Cardiac muscle cell (in vitro differentiated cells and primary cell): ENCODE data around the gene ENPP7. TPM values are rescaled to one million over a fixed set of nuclear protein-coding genes. Genes with fewer than 3 reads are reported as not detected.

Experiments used
- DNase-seq, 2 donors: peaks; one replicate each; pipeline versions ENCODE4 v3.0.0 to v3.0.0-alpha.2; 2010 to 2017; ENCODE audit warnings: low read depth in 1 of 2, low spot score in 1 of 2
- H3K27ac ChIP-seq: fragments of 200-600 bp; sonication (generic); 2 replicates; pipeline ENCODE4 v1.5.1; 2016
- H3K27me3 ChIP-seq: fragments of 200-600 bp; sonication (generic); 2 replicates; pipeline ENCODE4 v1.6.0; 2016; ENCODE audit warnings: control low read depth
- H3K36me3 ChIP-seq: fragments of 200-600 bp; sonication (generic); 2 replicates; pipeline ENCODE4 v1.5.1; 2016; ENCODE audit warnings: control low read depth
- H3K4me1 ChIP-seq: fragments of 200-600 bp; sonication (generic); 2 replicates; pipeline ENCODE4 v1.8.1; 2017; ENCODE audit warnings: low read depth, mild to moderate bottlenecking, mixed run types
- H3K4me3 ChIP-seq: fragments of 200-600 bp; sonication (generic); 2 replicates; pipeline ENCODE4 v1.5.1; 2016; ENCODE audit warnings: mild to moderate bottlenecking
- H3K9me3 ChIP-seq: fragments of 200-600 bp; sonication (generic); 2 replicates; pipeline ENCODE4 v1.5.1; 2017; ENCODE audit warnings: low read depth, mild to moderate bottlenecking, control low read depth
- CTCF ChIP-seq: IDR thresholded peaks from 2 replicates; pipeline ENCODE4 v1.5.1; 2012; ENCODE audit warnings: low read depth, mild to moderate bottlenecking, low read length
- polyA plus RNA-seq: library from polyadenylated mRNA; unstranded; fragments of >200 nt; fragmentation: Nextera tagmentation; extraction: Ambion mirVana; gene quantifications from 2 replicates; pipeline ENCODE4 v1.2.1, GENCODE V29; 2016
- total RNA-seq: library from RNA; depleted of rRNA; stranded (reverse); fragments of >200 nt; gene quantifications from 2 replicates; pipeline ENCODE4 v1.2.3, GENCODE V29; 2016

Gene ENPP7
- total and polyA plus RNA-seq, 2 experiments from 2014 or later = not detected

- H3K4me3 ChIP-seq = no peak overlapping the region
Measured at GRCh38 chr17:79698146-79698846, 32.4 kb upstream of the ENPP7 start.

GRCh38 chr17:79699386-79700036 is 31.2 kb upstream of the ENPP7 start:
- no peak overlapping the region for H3K27ac ChIP-seq
- H3K9me3 ChIP-seq = no peaks in the 10 kb centered on the region
- H3K4me3 ChIP-seq = no peak overlapping the region
- H3K36me3 ChIP-seq = no peaks in the 10 kb centered on the region
- no peak for TF ChIP-seq CTCF
- no peaks in the 10 kb centered on the region for H3K4me1 ChIP-seq
- no peaks in the 10 kb centered on the region for H3K27me3 ChIP-seq
- DNase-seq = no peak

More at GRCh38 chr17:79698146-79698846, 32.4 kb upstream of the ENPP7 start:
- H3K27me3 ChIP-seq = no peaks in the 10 kb centered on the region
- H3K9me3 ChIP-seq = no peaks in the 10 kb centered on the region
- no peak for DNase-seq
- no peaks in the 10 kb centered on the region for H3K36me3 ChIP-seq
- no peak for TF ChIP-seq CTCF
- H3K27ac ChIP-seq = no peak overlapping the region
- H3K4me1 ChIP-seq = no peaks in the 10 kb centered on the region

GRCh38 chr17:79700592-79700991 is 30.2 kb upstream of the ENPP7 start:
- Histone ChIP-seq H3K27ac (no peak overlapping the region), H3K36me3 (no peaks in the 10 kb centered on the region), H3K27me3 (no peaks in the 10 kb centered on the region), H3K9me3 (no peaks in the 10 kb centered on the region), H3K4me1 (no peaks in the 10 kb centered on the region), H3K4me3 (no peak overlapping the region)
- no peak for TF ChIP-seq CTCF
- no peak for DNase-seq

- Histone ChIP-seq H3K27ac (no peak overlapping the region), H3K27me3 (no peaks in the 10 kb centered on the region), H3K4me3 (no peak overlapping the region), H3K4me1 (no peaks in the 10 kb centered on the region), H3K36me3 (no peaks in the 10 kb centered on the region), H3K9me3 (no peaks in the 10 kb centered on the region)
- no peak for DNase-seq
- peak; percentile 15 for TF ChIP-seq CTCF
Measured at GRCh38 chr17:79702034-79702433, 28.7 kb upstream of the ENPP7 start.

GRCh38 chr17:79702550-79703236 is 28.1 kb upstream of the ENPP7 start:
- H3K27ac ChIP-seq = no peak overlapping the region
- H3K27me3 ChIP-seq = no peaks in the 10 kb centered on the region
- DNase-seq = no peak
- no peaks in the 10 kb centered on the region for H3K4me1 ChIP-seq
- H3K9me3 ChIP-seq = no peaks in the 10 kb centered on the region
- H3K36me3 ChIP-seq = no peaks in the 10 kb centered on the region
- no peak for TF ChIP-seq CTCF
- H3K4me3 ChIP-seq = no peak overlapping the region
